ENCODE results near the gene SORCS2. TPM values are rescaled to one million over a fixed set of nuclear protein-coding genes. Genes with fewer than 3 reads are reported as not detected.

Gene SORCS2
- total and polyA plus RNA-seq, 2 of the 4 experiments (the other 2 are of a cell fraction), result 0.36 to 0.62 TPM

GRCh38 chr4:7319024-7319423 lies 126.7 kb downstream of the SORCS2 start:
- no TSS peak for BruUV-seq (replicated peaks)
- peaks cover 13% of the 10 kb centered on the region for H3K9me3 ChIP-seq (ENCODE audit: control insufficient read depth, insufficient read depth, low read length)
- no peak overlapping the region for H3K23ac ChIP-seq (ENCODE audit: low read depth, low read length)
- H3K9me1 ChIP-seq (ENCODE audit: insufficient read depth, low read length), result no peaks in the 10 kb centered on the region
- no peak overlapping the region for H2BK5ac ChIP-seq (ENCODE audit: low read depth, low read length, poor library complexity, severe bottlenecking)
- H3K79me1 ChIP-seq (ENCODE audit: low read depth in 1 of 2, low read length in 2 of 2), result no peaks in the 10 kb centered on the region
- no peak overlapping the region for H4K8ac ChIP-seq (ENCODE audit: low read depth in 2 of 2, low read length in 2 of 2)
- no peak overlapping the region for H4K5ac ChIP-seq (ENCODE audit: low read depth, low read length)
- intact Hi-C loops (cut with micrococcal nuclease), result no loop called here
- H4K20me1 ChIP-seq (ENCODE audit: insufficient read depth, low read length), result no peaks in the 10 kb centered on the region; the same call in 1 of the 2 replicates
- no peak overlapping the region for H2BK20ac ChIP-seq (ENCODE audit: low read depth, low read length)
- ChIA-PET CTCF (no interaction called here), POLR2A (ENCODE audit: unreplicated experiment) (no interaction called here)
- H4K91ac ChIP-seq (ENCODE audit: insufficient read depth, low read depth, low read length), result no peak overlapping the region
- H3K56ac ChIP-seq (ENCODE audit: extremely low read depth, insufficient read depth, low read length), result no peak overlapping the region
- H2BK15ac ChIP-seq (ENCODE audit: low read depth, low read length), result no peak overlapping the region
- ATAC-seq (ENCODE audit: low read depth) (no peak), DNase-seq (no peak)
- H3K14ac ChIP-seq (replicated peaks; ENCODE audit: low read depth, low read length), result no peak overlapping the region
- no peak overlapping the region for H2AK5ac ChIP-seq (ENCODE audit: low read depth, low read length)
- no peaks in the 10 kb centered on the region for H3K4me1 ChIP-seq (ENCODE audit: control insufficient read depth, insufficient read depth, low read length)
- in situ Hi-C loops (cut with MboI; ENCODE audit: low sequenced_read_pairs), result no loop called here
- H3K4me3 ChIP-seq (ENCODE audit: insufficient read depth, low read depth, low read length), result no peak overlapping the region
- H2BK120ac ChIP-seq (ENCODE audit: low read depth, low read length), result no peak overlapping the region
- dilution Hi-C loops (cut with HindIII; ENCODE audit: low sequenced_read_pairs, unreplicated experiment), result no loop called here
- no peak overlapping the region for H3K27ac ChIP-seq (ENCODE audit: insufficient read depth, low read length)
- H3K9ac ChIP-seq (ENCODE audit: low read depth, low read length), result no peak overlapping the region
- no peak overlapping the region for H3K18ac ChIP-seq (ENCODE audit: low read depth, low read length)
- H3K27me3 ChIP-seq (ENCODE audit: control insufficient read depth, insufficient read depth, low read length), result peaks cover 9% of the 10 kb centered on the region
- H3K36me3 ChIP-seq (ENCODE audit: control insufficient read depth, insufficient read depth, low read length), result no peaks in the 10 kb centered on the region
- H2AFZ ChIP-seq (replicated peaks; ENCODE audit: low read length, poor library complexity), result no peak overlapping the region
- H3K4me2 ChIP-seq (ENCODE audit: low read depth, low read length), result no peak overlapping the region
- TF ChIP-seq CEBPB (IDR thresholded peaks at IDR 0.05; ENCODE audit: low read depth, low read length) (no peak), FOS (IDR thresholded peaks at IDR 0.05; ENCODE audit: low read depth, low read length) (no peak), CTCF (conservative IDR thresholded peaks at IDR 0.05; ENCODE audit: low read depth, low read length) (no peak)
- 50% methylated on average over 1 of the region's 4 CpGs; no CpG with 5 or more reads in 1 of the 2 experiments for WGBS, 2 experiments (ENCODE audit: extremely low coverage in 2 of 2, insufficient read length in 1 of 2)
- H2AK9ac ChIP-seq (replicated peaks; ENCODE audit: low read depth, low read length, poor library complexity), result no peak overlapping the region
- no peak overlapping the region for H3K4ac ChIP-seq (ENCODE audit: low read depth, low read length)
